H1 (cell line): ENCODE data around the gene TMEM271. TPM values are rescaled to one million over a fixed set of nuclear protein-coding genes. Genes with fewer than 3 reads are reported as not detected.

Experiments
- CTCF ChIA-PET: fragments of 300-600 bp; sonication (Branson Sonifier 250); formaldehyde crosslinking; loops from one replicate; lab custom pipeline; 2021; ENCODE audit not compliant: partially characterized antibody; lab: Charles Lee
- POLR2A ChIA-PET: fragments of 300-600 bp; sonication (Branson Sonifier 250); formaldehyde crosslinking; loops from one replicate; lab custom pipeline; 2021; ENCODE audit warnings: inconsistent platforms; ENCODE audit not compliant: partially characterized antibody; lab: Charles Lee
- DNase-seq, 2 experiments: peaks; one replicate each; pipeline versions ENCODE4 v3.0.0 to v3.0.0-alpha.2; 2010 to 2022; ENCODE audit warnings: low spot score in 2 of 2, low read depth in 1 of 2, mixed read lengths in 1 of 2
- FAIRE-seq: peaks from 2 replicates; lab custom pipeline; 2011; peaks lifted over from hg19 to GRCh38; lab: Jason Lieb, UNC
- H2AFZ ChIP-seq: 2 replicates; pipeline ENCODE4 v1.8.1; 2012; ENCODE audit warnings: low read length, inconsistent platforms
- H2AK5ac ChIP-seq: 2 replicates; pipeline ENCODE4 v1.6.1; 2013; ENCODE audit warnings: low read depth, low read length
- H2BK120ac ChIP-seq: replicated peaks from 2 replicates; pipeline ENCODE3; 2013; ENCODE audit warnings: low read depth, low read length, inconsistent platforms
- H2BK12ac ChIP-seq: 2 replicates; pipeline ENCODE4 v1.6.1; 2013; ENCODE audit warnings: low read depth, low read length
- H2BK15ac ChIP-seq: 2 replicates; pipeline ENCODE4 v1.6.1; 2013; ENCODE audit warnings: low read length
- H2BK20ac ChIP-seq: 2 replicates; pipeline ENCODE4 v1.6.1; 2013; ENCODE audit warnings: low read length
- H2BK5ac ChIP-seq: 2 replicates; pipeline ENCODE4 v1.6.1; 2013; ENCODE audit warnings: low read depth, low read length
- H3K14ac ChIP-seq: 2 replicates; pipeline ENCODE4 v1.6.1; 2013; ENCODE audit warnings: inconsistent platforms; ENCODE audit not compliant: insufficient read length
- H3K18ac ChIP-seq: 2 replicates; pipeline ENCODE4 v1.6.1; 2013; ENCODE audit warnings: low read length; ENCODE audit errors: extremely low read depth
- H3K23ac ChIP-seq: 2 replicates; pipeline ENCODE4 v1.6.1; 2013; ENCODE audit warnings: inconsistent platforms; ENCODE audit not compliant: insufficient read length
- H3K23me2 ChIP-seq: 2 replicates; pipeline ENCODE4 v1.6.1; 2013; ENCODE audit warnings: low read depth, low read length
- H3K27ac ChIP-seq: 2 replicates; pipeline ENCODE4 v1.6.1; 2011; ENCODE audit warnings: low read depth, low read length, inconsistent platforms
- H3K27me3 ChIP-seq, 4 experiments: replicated peaks in 1 of 4; 1 replicate in 1 of 4; 2 replicates in 3 of 4; pipeline versions ENCODE4 v1.6.1 to v1.8.1; 2011 to 2013; ENCODE audit warnings: low read length in 3 of 4, mild to moderate bottlenecking in 3 of 4, inconsistent platforms in 2 of 4, mixed read lengths in 2 of 4, moderate library complexity in 1 of 4; ENCODE audit not compliant: control insufficient read depth in 3 of 4, insufficient read depth in 3 of 4; ENCODE audit errors: extremely low read depth in 1 of 4
- H3K36me3 ChIP-seq, 4 experiments: 2 replicates each; pipeline versions ENCODE4 v1.6.1 to v1.8.1; 2011 to 2013; ENCODE audit warnings: mild to moderate bottlenecking in 4 of 4, low read length in 3 of 4, moderate library complexity in 2 of 4, control low read depth in 1 of 4, inconsistent platforms in 1 of 4; ENCODE audit not compliant: insufficient read depth in 4 of 4, control insufficient read depth in 2 of 4
- H3K4ac ChIP-seq: replicated peaks from 2 replicates; pipeline ENCODE3; 2013; ENCODE audit warnings: low read length, low read depth, mixed read lengths, inconsistent platforms; ENCODE audit not compliant: insufficient read length
- H3K4me1 ChIP-seq, 4 experiments: replicated peaks in 1 of 4; 1 replicate in 1 of 4; 2 replicates in 3 of 4; pipeline versions ENCODE4 v1.6.1 to v1.8.1; 2011 to 2013; ENCODE audit warnings: low read length in 3 of 4, inconsistent platforms in 2 of 4, mixed read lengths in 1 of 4; ENCODE audit not compliant: insufficient read depth in 4 of 4, control insufficient read depth in 3 of 4
- H3K4me2 ChIP-seq, 2 experiments: 2 replicates each; pipeline versions ENCODE4 v1.6.1 to v1.8.1; 2011 to 2013; ENCODE audit warnings: low read depth in 2 of 2, low read length in 2 of 2, control low read depth in 1 of 2, inconsistent platforms in 1 of 2, mild to moderate bottlenecking in 1 of 2; ENCODE audit not compliant: insufficient read depth in 1 of 2
- H3K4me3 ChIP-seq, 4 experiments: fragments of 200-600, 300-600 bp in 1 of 4; sonication (generic), shearing (Covaris generic), sonication (Bioruptor Twin) in 1 of 4; 2 replicates each; pipeline versions ENCODE4 v1.5.1 to v1.8.1; 2011 to 2016; ENCODE audit warnings: low read length in 4 of 4, low read depth in 3 of 4, control low read depth in 2 of 4, inconsistent platforms in 2 of 4, mild to moderate bottlenecking in 2 of 4, mixed read lengths in 1 of 4, moderate library complexity in 1 of 4; ENCODE audit not compliant: insufficient read depth in 2 of 4; ENCODE audit errors: extremely low read depth in 1 of 4
- H3K56ac ChIP-seq: replicated peaks from 2 replicates; pipeline ENCODE3; 2013; ENCODE audit warnings: low read depth, mild to moderate bottlenecking, mixed read lengths, low read length, inconsistent platforms; ENCODE audit not compliant: insufficient read length
- H3K79me1 ChIP-seq: 2 replicates; pipeline ENCODE4 v1.6.1; 2013; ENCODE audit warnings: low read depth, low read length, control low read depth
- H3K79me2 ChIP-seq, 2 experiments: 2 replicates each; pipeline versions ENCODE4 v1.6.1 to v1.8.1; 2012 to 2013; ENCODE audit warnings: low read length in 2 of 2, mild to moderate bottlenecking in 2 of 2, inconsistent platforms in 1 of 2; ENCODE audit not compliant: insufficient read depth in 2 of 2, control insufficient read depth in 1 of 2
- H3K9ac ChIP-seq, 4 experiments: replicated peaks in 1 of 4; 1 replicate in 1 of 4; 2 replicates in 3 of 4; pipeline versions ENCODE4 v1.6.1 to v1.8.1; 2011 to 2013; ENCODE audit warnings: low read depth in 3 of 4, low read length in 3 of 4, control low read depth in 2 of 4, mild to moderate bottlenecking in 2 of 4, moderate library complexity in 2 of 4, inconsistent platforms in 1 of 4; ENCODE audit errors: extremely low read depth in 1 of 4
- H3K9me3 ChIP-seq, 2 experiments: 2 replicates each; pipeline versions ENCODE4 v1.6.1 to v1.8.1; 2012 to 2013; ENCODE audit warnings: mild to moderate bottlenecking in 2 of 2, moderate library complexity in 2 of 2, control low read depth in 1 of 2, inconsistent platforms in 1 of 2, low read depth in 1 of 2, low read length in 1 of 2, mixed read lengths in 1 of 2; ENCODE audit not compliant: insufficient read depth in 2 of 2
- H4K20me1 ChIP-seq, 2 experiments: replicated peaks in 1 of 2; 2 replicates each; pipeline versions ENCODE3 to v1.8.1; 2011 to 2013; ENCODE audit warnings: inconsistent platforms in 2 of 2, low read length in 2 of 2, mild to moderate bottlenecking in 1 of 2; ENCODE audit not compliant: insufficient read depth in 2 of 2, control insufficient read depth in 1 of 2
- H4K5ac ChIP-seq: 2 replicates; pipeline ENCODE4 v1.6.1; 2013; ENCODE audit warnings: low read length, low read depth, mixed read lengths, inconsistent platforms; ENCODE audit not compliant: insufficient read length
- H4K8ac ChIP-seq: 2 replicates; pipeline ENCODE4 v1.8.0; 2013; ENCODE audit warnings: mild to moderate bottlenecking, moderate library complexity, low read length, inconsistent platforms; ENCODE audit not compliant: insufficient read depth; ENCODE audit errors: extremely low read depth
- H4K91ac ChIP-seq: replicated peaks from 2 replicates; pipeline ENCODE3; 2013; ENCODE audit warnings: low read length, mixed read lengths, inconsistent platforms; ENCODE audit not compliant: insufficient read length
- ATF2 ChIP-seq: IDR thresholded peaks from 2 replicates; pipeline ENCODE4 v1.6.1; 2012; ENCODE audit warnings: low read length, inconsistent platforms
- GTF2F1 ChIP-seq: IDR thresholded peaks from 2 replicates; pipeline ENCODE4 v1.6.1; 2012; ENCODE audit warnings: low read depth, low read length, improper control_type of control experiment, borderline replicate concordance
- JUND ChIP-seq: IDR thresholded peaks from 2 replicates; pipeline ENCODE4 v1.6.1; 2011; ENCODE audit warnings: mild to moderate bottlenecking, improper control_type of control experiment, low read length
- MAFK ChIP-seq: IDR thresholded peaks from 2 replicates; pipeline ENCODE4 v1.6.1; 2012; ENCODE audit warnings: low read depth, mild to moderate bottlenecking, improper control_type of control experiment, low read length
- PHF8 ChIP-seq: fragments of 200-600 bp; sonication (generic); conservative IDR thresholded peaks from 2 replicates; pipeline ENCODE4 v1.7.1; 2012; ENCODE audit warnings: low read depth, mild to moderate bottlenecking, inconsistent platforms, low read length, moderate library complexity
- RXRA ChIP-seq: IDR thresholded peaks from 2 replicates; pipeline ENCODE4 v1.6.1; 2011; ENCODE audit warnings: low read depth, mild to moderate bottlenecking, low read length, moderate library complexity; ENCODE audit not compliant: insufficient read depth
- SIRT6 ChIP-seq: IDR thresholded peaks from one replicate; pipeline ENCODE4 v1.7.1; 2012; ENCODE audit warnings: low read length, inconsistent platforms
- SP4 ChIP-seq: IDR thresholded peaks from 2 replicates; pipeline ENCODE4 v1.6.1; 2012; ENCODE audit warnings: low read length, inconsistent platforms
- TBP ChIP-seq: IDR thresholded peaks from 2 replicates; pipeline ENCODE4 v1.6.1; 2011; ENCODE audit warnings: low read depth, low read length, improper control_type of control experiment
- WGBS, 2 experiments: shearing (Covaris generic) in 1 of 2; methylation state at CpG; one replicate each; pipeline versions ENCODE4 v1.1.6 to v1.1.7; 2013 to 2015; ENCODE audit warnings: low lambda C conversion rate in 2 of 2, mixed read lengths in 2 of 2, inconsistent platforms in 1 of 2, low coverage in 1 of 2, missing lambda C conversion rate in 1 of 2; ENCODE audit not compliant: insufficient replicate concordance in 2 of 2, insufficient coverage in 1 of 2, insufficient read length in 1 of 2; ENCODE audit errors: extremely low coverage in 1 of 2, missing lambda C conversion rate in 1 of 2; 5-methylcytosine and 5-hydroxymethylcytosine counted together
- polyA plus RNA-seq, 7 experiments: library from polyadenylated mRNA; depleted of rRNA in 3 of 7; stranded (reverse) in 5 of 7; unstranded in 2 of 7; fragments of >200 nt in 5 of 7; fragments of 200-250 nt in 2 of 7; gene quantifications; 1 replicate in 5 of 7; 2 replicates in 1 of 7; 4 replicates in 1 of 7; pipeline versions ENCODE4 v1.2.1 to v1.2.3, GENCODE V29; 2011 to 2013; ENCODE audit warnings: missing spikeins in 2 of 7, mixed read lengths in 2 of 7
- total RNA-seq: library from RNA; stranded (reverse); fragmentation: NEBNext Ultra II Directional; extraction: Animal tissue kit (Norgen Biotek cat#: 25700); gene quantifications from 2 replicates; pipeline ENCODE4 v1.2.1, GENCODE V29; 2021

TMEM271 gene
- total and polyA plus RNA-seq, 2 of the 8 experiments (the other 6 are each of a cell fraction or from before 2014, with no cell fraction given) = 0.08 to 0.35 TPM

GRCh38 chr4:569958-570667 is 6.0 kb downstream of the TMEM271 start:
- Histone ChIP-seq H2BK120ac (no peak overlapping the region), H4K8ac (no peak overlapping the region), H3K56ac (no peak overlapping the region), H2BK5ac (no peak overlapping the region), H3K36me3 (no peaks in the 10 kb centered on the region), H3K23me2 (peaks cover 3% of the 10 kb centered on the region; the same call in 1 of the 2 replicates), H4K5ac (no peak overlapping the region), H3K9me3 (peaks cover 6 to 7% of the 10 kb centered on the region in 2 experiments; a peak in 2 of 4 replicates), H2BK15ac (no peak overlapping the region), H3K27ac (no peak overlapping the region), H4K20me1 (peaks cover 2 to 18% of the 10 kb centered on the region in 2 experiments), H2BK20ac (no peak overlapping the region), H3K18ac (no peak overlapping the region), H4K91ac (no peak overlapping the region), H3K4ac (no peak overlapping the region), H2BK12ac (no peak overlapping the region), H3K79me1 (no peaks in the 10 kb centered on the region), H3K27me3 (peaks cover 26 to 42% (median 34%) of the 10 kb centered on the region in 4 experiments), H3K9ac (no peak overlapping the region), H2AFZ (no peak overlapping the region), H3K4me2 (no peak overlapping the region), H3K4me1 (peaks cover 0 to 2% (median 0%) of the 10 kb centered on the region in 4 experiments; a peak in 2 of 7 replicates), H3K4me3 (no peak overlapping the region), H3K79me2 (no peaks in the 10 kb centered on the region), H3K14ac (no peak overlapping the region), H3K23ac (no peak overlapping the region), H2AK5ac (no peak overlapping the region)
- no peak for FAIRE-seq
- DNase-seq = no peak
- ChIA-PET POLR2A (interaction anchor here (1.1 kb wide), 1 partner anchor 9 kb away, joined by 3 read pairs; no protein-coding TSS in a partner anchor), CTCF (no interaction called here)
- 81% methylated on average over 17 of the region's 17 CpGs; no CpG with 5 or more reads in 1 of the 2 experiments for WGBS, 2 experiments
- TF ChIP-seq PHF8 (no peak), RXRA (no peak), JUND (no peak), SIRT6 (no peak), TBP (no peak), MAFK (no peak), ATF2 (no peak), GTF2F1 (no peak), SP4 (no peak)
